B cell (primary cell): ENCODE results near the gene AP4E1. TPM values are rescaled to one million over a fixed set of nuclear protein-coding genes. Genes with fewer than 3 reads are reported as not detected.

Experiments used
- ATAC-seq: fragments of 200-7000 bp; cut with Tn5 transposase; one replicate; pipeline ENCODE4 v1.10.0; 2021; ENCODE audit warnings: low read depth, mild to moderate bottlenecking, moderate number of reproducible peaks, moderate library complexity
- CTCF ChIA-PET: fragments of 350-600 bp; sonication (Branson Sonifier 250); formaldehyde crosslinking; loops from one replicate; lab custom pipeline; 2021; ENCODE audit warnings: antibody characterized with exemption, inconsistent platforms; lab: Charles Lee
- POLR2A ChIA-PET: fragments of 350-600 bp; sonication (Branson Sonifier 250); formaldehyde crosslinking; loops from one replicate; lab custom pipeline; 2021; ENCODE audit warnings: antibody characterized with exemption; lab: Charles Lee
- DNase-seq: peaks from one replicate; pipeline ENCODE4 v3.0.0; 2013
- H2AFZ ChIP-seq: 2 replicates; pipeline ENCODE4 v1.6.1; 2012; ENCODE audit warnings: mild to moderate bottlenecking, low read depth, low read length; ENCODE audit not compliant: insufficient read depth, poor library complexity, severe bottlenecking
- H3K27ac ChIP-seq, 2 donors: 1 replicate in 1 of 2; 2 replicates in 1 of 2; pipeline ENCODE4 v1.5.1; 2012 to 2013; ENCODE audit warnings: low read length in 2 of 2, mild to moderate bottlenecking in 2 of 2, moderate library complexity in 1 of 2
- H3K27me3 ChIP-seq, 4 experiments: fragments of 200-600 bp in 1 of 4; sonication (generic) in 1 of 4; replicated peaks in 1 of 4; 1 replicate in 2 of 4; 2 replicates in 2 of 4; pipeline versions ENCODE4 v1.6.1 to v1.7.0; 2013 to 2016; ENCODE audit warnings: low read length in 3 of 4, mild to moderate bottlenecking in 2 of 4, mixed read lengths in 1 of 4, moderate library complexity in 1 of 4; ENCODE audit not compliant: insufficient read depth in 4 of 4, control insufficient read depth in 3 of 4; ENCODE audit errors: control extremely low read depth in 1 of 4
- H3K36me3 ChIP-seq, 2 experiments: replicated peaks in 1 of 2; 1 replicate in 1 of 2; 2 replicates in 1 of 2; pipeline versions ENCODE4 v1.6.1 to v1.7.1; 2013; ENCODE audit warnings: low read length in 1 of 2; ENCODE audit not compliant: insufficient read depth in 2 of 2, control insufficient read depth in 1 of 2; ENCODE audit errors: control extremely low read depth in 1 of 2, extremely low read depth in 1 of 2
- H3K4me1 ChIP-seq, 2 donors: fragments of 200-600 bp in 1 of 2; sonication (generic) in 1 of 2; 1 replicate in 1 of 2; 2 replicates in 1 of 2; pipeline versions ENCODE4 v1.5.1 to v1.6.1; 2013 to 2017; ENCODE audit warnings: low read length in 2 of 2; ENCODE audit not compliant: control insufficient read depth in 2 of 2, insufficient read depth in 2 of 2
- H3K4me2 ChIP-seq: replicated peaks from 2 replicates; pipeline ENCODE3; 2012; ENCODE audit warnings: mild to moderate bottlenecking, low read depth, low read length; ENCODE audit not compliant: poor library complexity, severe bottlenecking
- H3K4me3 ChIP-seq, 5 experiments: fragments of 200-600 bp in 1 of 5; sonication (generic) in 1 of 5; 1 replicate in 3 of 5; 2 replicates in 2 of 5; pipeline versions ENCODE4 v1.5.1 to v1.7.0; 2011 to 2016; ENCODE audit warnings: low read length in 4 of 5, mild to moderate bottlenecking in 4 of 5, low read depth in 2 of 5, control low read depth in 1 of 5, moderate library complexity in 1 of 5; ENCODE audit not compliant: insufficient read depth in 1 of 5; ENCODE audit errors: control extremely low read depth in 1 of 5, extremely low read depth in 1 of 5
- H3K79me2 ChIP-seq: fragments of 200-600 bp; sonication (generic); one replicate; pipeline ENCODE4 v1.6.0; 2016; ENCODE audit warnings: low read length; ENCODE audit not compliant: control insufficient read depth, insufficient read depth
- H3K9ac ChIP-seq: fragments of 200-600 bp; sonication (generic); 2 replicates; pipeline ENCODE4 v1.6.1; 2017; ENCODE audit warnings: mild to moderate bottlenecking, low read length, moderate library complexity
- H3K9me3 ChIP-seq, 3 donors: one replicate each; pipeline versions ENCODE4 v1.6.1 to v1.7.1; 2013; ENCODE audit warnings: low read length in 2 of 3; ENCODE audit not compliant: control insufficient read depth in 2 of 3, insufficient read depth in 1 of 3; ENCODE audit errors: control extremely low read depth in 1 of 3
- H4K20me1 ChIP-seq: 2 replicates; pipeline ENCODE4 v1.6.0; 2012; ENCODE audit warnings: mild to moderate bottlenecking, low read length; ENCODE audit not compliant: insufficient read depth, control insufficient read depth, poor library complexity, severe bottlenecking
- H3K27ac Mint-ChIP-seq: one replicate; pipeline ENCODE4 v1.8.0; 2021; ENCODE audit warnings: mixed read lengths
- H3K27me3 Mint-ChIP-seq: one replicate; pipeline ENCODE4 v1.8.0; 2021; ENCODE audit warnings: mixed read lengths
- H3K4me1 Mint-ChIP-seq: one replicate; pipeline ENCODE4 v1.8.0; 2021; ENCODE audit warnings: mixed read lengths
- H3K4me3 Mint-ChIP-seq: one replicate; pipeline ENCODE4 v1.8.0; 2021; ENCODE audit warnings: mixed read lengths
- H3K9me3 Mint-ChIP-seq: one replicate; pipeline ENCODE4 v1.8.0; 2022; ENCODE audit warnings: mixed read lengths; ENCODE audit not compliant: insufficient read depth
- EZH2 ChIP-seq: IDR thresholded peaks from 2 replicates; pipeline ENCODE4 v1.6.1; 2012; ENCODE audit warnings: borderline replicate concordance, low read depth, mild to moderate bottlenecking, moderate library complexity, low read length; ENCODE audit not compliant: insufficient read depth, poor library complexity, severe bottlenecking
- WGBS: methylation state at CpG from one replicate; pipeline ENCODE4 v1.1.5; 2013; ENCODE audit warnings: missing lambda C conversion rate; ENCODE audit not compliant: insufficient coverage; 5-methylcytosine and 5-hydroxymethylcytosine counted together
- intact Hi-C: fragments of 100-400 bp; cut with micrococcal nuclease; formaldehyde crosslinking; loops from one replicate; pipeline ENCODE4 v1.10.0; 2022
- polyA plus RNA-seq: library from polyadenylated mRNA; depleted of rRNA; stranded (reverse); fragments of >200 nt; gene quantifications from 2 replicates; pipeline ENCODE4 v1.2.3, GENCODE V29; 2012
- total RNA-seq, 2 donors: library from RNA; stranded (reverse); fragments of 120-200 nt in 1 of 2; gene quantifications; 1 replicate in 1 of 2; 2 replicates in 1 of 2; pipeline versions ENCODE4 v1.2.3 to v1.2.4, GENCODE V29; 2013 to 2022
- TF ChIP-seq, protein P1 (sequence below): fragments of 200-600 bp; IDR thresholded peaks from one replicate; pipeline ENCODE4 v1.8.0; 2022; ENCODE audit warnings: antibody characterized with exemption, mild to moderate bottlenecking

The AP4E1 gene
- total and polyA plus RNA-seq, 2 donors (not counting 1 experiment from before 2014, with no cell fraction given) = 2.8 to 12.0 TPM

DNA sequence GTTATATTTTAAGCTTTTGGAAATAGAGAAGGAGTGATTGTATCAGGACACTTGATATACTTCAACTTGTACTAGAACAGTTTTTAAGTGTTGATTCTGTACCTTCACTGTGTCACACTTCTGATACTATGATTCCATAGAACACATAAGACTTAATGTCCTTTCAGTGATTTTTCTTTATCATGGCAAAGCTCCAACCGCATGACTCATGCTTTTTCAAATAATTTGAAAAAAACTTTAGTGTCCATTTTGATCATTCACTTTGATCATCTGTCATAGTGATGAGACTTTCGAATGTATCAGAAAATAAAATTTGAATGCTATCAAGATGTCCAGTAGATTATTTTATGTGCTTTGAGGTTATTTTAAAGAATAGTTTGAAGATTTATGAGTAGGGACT lies 32.0 kb downstream of the AP4E1 start:
- TF ChIP-seq EZH2 = no peak
- TF ChIP-seq, protein P1, sequence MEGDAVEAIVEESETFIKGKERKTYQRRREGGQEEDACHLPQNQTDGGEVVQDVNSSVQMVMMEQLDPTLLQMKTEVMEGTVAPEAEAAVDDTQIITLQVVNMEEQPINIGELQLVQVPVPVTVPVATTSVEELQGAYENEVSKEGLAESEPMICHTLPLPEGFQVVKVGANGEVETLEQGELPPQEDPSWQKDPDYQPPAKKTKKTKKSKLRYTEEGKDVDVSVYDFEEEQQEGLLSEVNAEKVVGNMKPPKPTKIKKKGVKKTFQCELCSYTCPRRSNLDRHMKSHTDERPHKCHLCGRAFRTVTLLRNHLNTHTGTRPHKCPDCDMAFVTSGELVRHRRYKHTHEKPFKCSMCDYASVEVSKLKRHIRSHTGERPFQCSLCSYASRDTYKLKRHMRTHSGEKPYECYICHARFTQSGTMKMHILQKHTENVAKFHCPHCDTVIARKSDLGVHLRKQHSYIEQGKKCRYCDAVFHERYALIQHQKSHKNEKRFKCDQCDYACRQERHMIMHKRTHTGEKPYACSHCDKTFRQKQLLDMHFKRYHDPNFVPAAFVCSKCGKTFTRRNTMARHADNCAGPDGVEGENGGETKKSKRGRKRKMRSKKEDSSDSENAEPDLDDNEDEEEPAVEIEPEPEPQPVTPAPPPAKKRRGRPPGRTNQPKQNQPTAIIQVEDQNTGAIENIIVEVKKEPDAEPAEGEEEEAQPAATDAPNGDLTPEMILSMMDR = no peak

DNA sequence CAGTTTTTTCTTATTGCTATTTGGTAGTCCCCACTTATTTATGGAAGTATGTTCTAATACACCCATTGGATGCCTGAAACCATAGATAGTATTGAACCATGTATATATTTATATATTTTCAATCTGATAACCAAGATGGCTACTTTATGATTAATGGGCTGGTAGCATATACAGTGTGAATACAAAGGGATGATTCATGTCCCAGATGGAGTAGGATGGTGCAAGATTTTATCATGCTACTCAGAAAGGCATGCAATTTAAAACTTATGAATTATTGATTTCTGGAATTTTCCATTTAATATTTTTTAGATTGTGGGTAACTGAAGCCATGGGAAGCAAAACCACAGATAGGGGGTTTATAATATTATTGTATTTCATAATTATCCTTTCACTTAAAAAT lies 35.2 kb downstream of the AP4E1 start:
- H3K27ac ChIP-seq = no peak overlapping the region
- no peak overlapping the region for H3K27ac Mint-ChIP-seq
- H3K27me3 Mint-ChIP-seq = no peaks in the 10 kb centered on the region
- peaks cover 9 to 31% of the 10 kb centered on the region in 2 experiments for H3K36me3 ChIP-seq
- H3K4me1 Mint-ChIP-seq = no peaks in the 10 kb centered on the region
- H3K4me3 ChIP-seq = no peak overlapping the region
- H3K79me2 ChIP-seq = no peaks in the 10 kb centered on the region
- ATAC-seq = no peak
- intact Hi-C loops = no loop called here
- no peak overlapping the region for H3K9ac ChIP-seq
- CTCF ChIA-PET = no interaction called here
- no peak overlapping the region for H3K4me3 Mint-ChIP-seq
- POLR2A ChIA-PET = no interaction called here
- H3K4me2 ChIP-seq = no peak overlapping the region
- no peaks in the 10 kb centered on the region for H3K4me1 ChIP-seq
- H3K27me3 ChIP-seq = no peaks in the 10 kb centered on the region
- DNase-seq = no peak
- TF ChIP-seq, protein P1 = no peak
- TF ChIP-seq EZH2 = no peak
- H3K9me3 Mint-ChIP-seq = no peaks in the 10 kb centered on the region
- no peak overlapping the region for H2AFZ ChIP-seq
- H4K20me1 ChIP-seq = no peaks in the 10 kb centered on the region
- no peaks in the 10 kb centered on the region for H3K9me3 ChIP-seq

More for the DNA sequence above, 32.0 kb downstream of the AP4E1 start:
- ChIA-PET CTCF (no interaction called here), POLR2A (no interaction called here)
- WGBS = no CpG with 5 or more reads among the region's 2 CpGs
- intact Hi-C loops = no loop called here
- H3K4me3 Mint-ChIP-seq = no peak overlapping the region
- no peak overlapping the region for H3K4me2 ChIP-seq
- peaks cover 6 to 33% of the 10 kb centered on the region in 2 experiments for H3K36me3 ChIP-seq
- no peak overlapping the region for H3K9ac ChIP-seq
- no peaks in the 10 kb centered on the region for H3K4me1 Mint-ChIP-seq
- no peak overlapping the region for H3K27ac ChIP-seq
- no peaks in the 10 kb centered on the region for H3K27me3 Mint-ChIP-seq
- H3K27me3 ChIP-seq = no peaks in the 10 kb centered on the region
- no peaks in the 10 kb centered on the region for H3K9me3 Mint-ChIP-seq
- no peaks in the 10 kb centered on the region for H3K9me3 ChIP-seq
- H2AFZ ChIP-seq = no peak overlapping the region
- H3K4me3 ChIP-seq = no peak overlapping the region
- no peak for DNase-seq
- peaks cover 2% of the 10 kb centered on the region for H3K79me2 ChIP-seq
- H3K27ac Mint-ChIP-seq = no peak overlapping the region
- H4K20me1 ChIP-seq = no peaks in the 10 kb centered on the region
- no peaks in the 10 kb centered on the region for H3K4me1 ChIP-seq
- no peak for ATAC-seq
